Measurements from ENCODE around the gene AIFM1. TPM values are rescaled to one million over a fixed set of nuclear protein-coding genes. Genes with fewer than 3 reads are reported as not detected.
A peak's percentile ranks its signal among the peaks of the same experiment; 100 is the strongest.

The AIFM1 gene
- polyA plus RNA-seq, 1 donor: 50.3 TPM

DNA sequence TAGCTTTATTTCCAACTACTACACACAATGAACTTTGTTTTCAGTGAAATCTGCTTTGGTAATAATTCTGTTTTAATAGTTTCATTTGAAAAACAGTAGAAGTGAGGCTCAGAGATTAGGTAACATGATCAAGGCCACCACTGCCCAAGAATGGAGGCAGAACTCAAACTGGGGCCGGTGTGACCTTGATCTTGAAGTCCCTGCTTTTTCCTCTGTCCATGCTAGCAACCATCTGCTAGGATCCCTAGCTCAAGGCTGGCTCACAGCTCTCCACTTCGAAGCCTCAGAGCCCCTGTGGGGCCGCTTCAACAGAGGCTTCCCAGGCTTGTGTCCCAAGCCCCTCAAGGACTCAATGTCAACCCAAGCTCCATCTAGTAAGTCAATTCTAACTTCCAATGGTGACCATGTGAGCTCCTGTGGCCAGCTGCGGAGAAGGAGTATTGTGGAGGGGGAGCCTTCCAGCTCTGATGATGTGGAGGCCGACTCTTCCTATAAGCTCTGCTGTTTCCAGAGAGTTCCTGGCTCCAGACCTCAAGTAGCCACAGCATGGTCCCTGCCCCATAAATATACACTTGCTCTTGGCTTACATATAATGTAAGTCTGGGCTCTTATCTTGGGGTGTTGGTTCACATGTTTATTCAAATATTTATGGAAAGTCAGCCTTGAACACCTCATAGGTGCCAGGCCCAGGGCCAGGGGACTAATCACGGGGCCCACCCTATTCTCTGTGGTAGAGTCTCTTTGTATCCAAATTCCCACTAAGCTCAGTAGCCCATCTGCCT lies 70.2 kb downstream of the AIFM1 start:
- H3K36me3 ChIP-seq (ENCODE audit: control insufficient read depth, insufficient read depth, low read length): no peaks in the 10 kb centered on the region
- DNase-seq: no peak
- no CpG with 5 or more reads among the region's 6 CpGs for WGBS (ENCODE audit: insufficient coverage, low lambda C conversion rate)
- no peaks in the 10 kb centered on the region for H3K27me3 ChIP-seq (ENCODE audit: control insufficient read depth, insufficient read depth, low read length)
- no peak overlapping the region for H3K27ac ChIP-seq (ENCODE audit: low read length)
- H3K4me1 ChIP-seq (ENCODE audit: control insufficient read depth, insufficient read depth, low read length): peaks cover 56% of the 10 kb centered on the region
- H3K9me3 ChIP-seq (ENCODE audit: control insufficient read depth, low read depth, low read length): no peaks in the 10 kb centered on the region
- no peak overlapping the region for H3K4me3 ChIP-seq (ENCODE audit: low read length)

DNA sequence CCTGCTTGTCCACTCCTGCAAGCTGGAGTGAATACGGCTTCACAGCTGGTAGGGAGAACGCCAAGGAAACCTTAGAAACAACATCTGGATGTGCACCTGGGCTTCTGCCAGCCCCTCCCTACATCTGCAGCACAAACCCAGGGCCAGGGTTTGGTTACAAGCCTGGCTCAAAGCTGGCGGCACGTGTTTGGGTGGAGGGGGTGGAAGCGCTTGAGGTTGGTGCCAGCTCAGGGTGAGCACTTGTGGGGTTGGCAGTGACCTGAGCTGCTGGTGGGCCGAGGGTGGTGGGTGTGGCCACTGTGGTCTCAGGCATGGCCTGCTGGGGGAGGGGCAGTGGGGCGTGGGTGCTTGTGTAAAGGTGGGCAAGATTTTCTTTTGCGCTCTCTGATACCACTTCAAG lies 70.9 kb downstream of the AIFM1 start:
- Histone ChIP-seq H3K4me3 (ENCODE audit: low read length) (no peak overlapping the region), H3K27ac (ENCODE audit: low read length) (no peak overlapping the region), H3K4me1 (ENCODE audit: control insufficient read depth, insufficient read depth, low read length) (peaks cover 49% of the 10 kb centered on the region), H3K9me3 (ENCODE audit: control insufficient read depth, low read depth, low read length) (no peaks in the 10 kb centered on the region), H3K36me3 (ENCODE audit: control insufficient read depth, insufficient read depth, low read length) (no peaks in the 10 kb centered on the region), H3K27me3 (ENCODE audit: control insufficient read depth, insufficient read depth, low read length) (no peaks in the 10 kb centered on the region)
- WGBS (ENCODE audit: insufficient coverage, low lambda C conversion rate): no CpG with 5 or more reads among the region's 8 CpGs
- no peak for DNase-seq

DNA sequence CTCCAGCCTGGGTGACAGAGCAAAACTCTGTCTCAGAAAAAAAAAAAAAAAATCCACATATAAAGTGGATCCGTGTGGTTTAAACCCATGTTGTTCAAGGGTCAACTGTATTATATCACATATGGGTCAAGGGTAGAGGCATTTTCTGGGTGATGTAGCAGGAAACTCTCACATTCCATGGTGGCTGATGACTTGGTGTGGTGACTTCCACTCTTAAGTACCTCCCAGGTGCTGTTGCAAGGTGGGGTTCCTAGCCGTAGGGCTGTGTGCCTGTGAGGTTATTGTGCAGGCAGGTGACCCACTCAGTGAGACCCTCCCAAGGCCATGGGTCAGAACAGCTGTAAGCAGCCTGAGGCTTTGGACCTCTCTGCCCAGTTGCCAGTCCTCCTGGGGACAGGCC lies 72.4 kb downstream of the AIFM1 start:
- peaks cover 35% of the 10 kb centered on the region for H3K4me1 ChIP-seq (ENCODE audit: control insufficient read depth, insufficient read depth, low read length)
- no peaks in the 10 kb centered on the region for H3K27me3 ChIP-seq (ENCODE audit: control insufficient read depth, insufficient read depth, low read length)
- no peaks in the 10 kb centered on the region for H3K9me3 ChIP-seq (ENCODE audit: control insufficient read depth, low read depth, low read length)
- H3K27ac ChIP-seq (ENCODE audit: low read length): peak overlapping the region; percentile 62
- WGBS (ENCODE audit: insufficient coverage, low lambda C conversion rate): no CpG with 5 or more reads among the region's 2 CpGs
- no peak overlapping the region for H3K4me3 ChIP-seq (ENCODE audit: low read length)
- no peaks in the 10 kb centered on the region for H3K36me3 ChIP-seq (ENCODE audit: control insufficient read depth, insufficient read depth, low read length)
- DNase-seq: no peak

DNA sequence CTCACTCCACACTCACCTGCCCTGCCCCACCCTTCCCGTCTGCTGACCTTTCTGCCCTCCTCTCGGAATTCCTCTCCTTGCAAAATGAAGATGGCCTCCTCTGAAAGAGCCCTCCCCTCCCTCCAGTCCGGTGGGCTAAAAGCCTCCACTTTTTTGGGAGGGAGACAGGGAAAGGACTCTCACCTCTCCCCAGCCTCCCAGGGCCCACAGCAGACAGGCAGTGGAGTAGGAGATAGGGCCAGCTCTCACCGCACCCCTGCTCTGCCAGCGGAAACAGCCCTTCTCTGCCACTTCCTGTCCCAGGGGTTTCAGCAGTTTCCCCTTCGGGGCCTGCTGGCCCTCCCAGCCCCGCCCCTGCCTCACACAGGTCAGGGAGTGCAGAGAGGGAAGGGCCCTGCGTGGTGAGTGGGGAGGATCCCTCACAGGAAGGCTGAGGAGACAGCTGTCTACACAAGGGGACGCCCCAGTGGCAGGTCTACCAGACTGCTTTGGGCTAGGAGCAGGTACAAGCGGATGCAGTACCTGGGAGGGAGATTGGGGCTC lies 73.6 kb downstream of the AIFM1 start:
- peak overlapping the region; percentile 25 for H3K4me3 ChIP-seq (ENCODE audit: low read length)
- no peaks in the 10 kb centered on the region for H3K9me3 ChIP-seq (ENCODE audit: control insufficient read depth, low read depth, low read length)
- peaks cover 27% of the 10 kb centered on the region for H3K4me1 ChIP-seq (ENCODE audit: control insufficient read depth, insufficient read depth, low read length)
- H3K27me3 ChIP-seq (ENCODE audit: control insufficient read depth, insufficient read depth, low read length): no peaks in the 10 kb centered on the region
- H3K27ac ChIP-seq (ENCODE audit: low read length): peak overlapping the region; percentile 85
- peaks cover 2% of the 10 kb centered on the region for H3K36me3 ChIP-seq (ENCODE audit: control insufficient read depth, insufficient read depth, low read length)
- WGBS (ENCODE audit: insufficient coverage, low lambda C conversion rate): no CpG with 5 or more reads among the region's 10 CpGs
- DNase-seq: peak; percentile 71 to 85

DNA sequence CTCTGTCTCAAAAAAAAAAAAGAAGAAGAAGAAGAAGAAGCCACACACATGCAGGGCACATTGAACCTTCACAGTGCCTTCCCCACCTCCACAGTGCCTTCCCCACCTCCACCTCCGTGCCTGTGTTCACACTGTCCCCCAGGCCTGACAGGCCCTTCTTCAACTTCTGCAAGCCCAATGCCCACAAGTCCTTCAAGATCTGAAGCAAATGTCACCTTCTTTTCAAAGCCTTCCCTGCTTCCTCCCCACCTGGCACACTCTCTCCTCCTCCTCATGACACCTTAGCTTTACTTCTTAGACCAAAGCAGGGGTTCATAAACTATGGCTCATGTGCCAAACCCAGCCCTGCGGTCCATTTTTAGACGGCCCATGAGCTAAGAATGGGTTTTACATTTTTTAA lies 75.3 kb downstream of the AIFM1 start:
- Histone ChIP-seq H3K4me3 (ENCODE audit: low read length) (no peak overlapping the region), H3K4me1 (ENCODE audit: control insufficient read depth, insufficient read depth, low read length) (peaks cover 22% of the 10 kb centered on the region), H3K27me3 (ENCODE audit: control insufficient read depth, insufficient read depth, low read length) (no peaks in the 10 kb centered on the region), H3K9me3 (ENCODE audit: control insufficient read depth, low read depth, low read length) (no peaks in the 10 kb centered on the region), H3K27ac (ENCODE audit: low read length) (no peak overlapping the region), H3K36me3 (ENCODE audit: control insufficient read depth, insufficient read depth, low read length) (peaks cover 9% of the 10 kb centered on the region)
- DNase-seq: no peak
- WGBS (ENCODE audit: insufficient coverage, low lambda C conversion rate): no CpG with 5 or more reads among the region's 3 CpGs

DNA sequence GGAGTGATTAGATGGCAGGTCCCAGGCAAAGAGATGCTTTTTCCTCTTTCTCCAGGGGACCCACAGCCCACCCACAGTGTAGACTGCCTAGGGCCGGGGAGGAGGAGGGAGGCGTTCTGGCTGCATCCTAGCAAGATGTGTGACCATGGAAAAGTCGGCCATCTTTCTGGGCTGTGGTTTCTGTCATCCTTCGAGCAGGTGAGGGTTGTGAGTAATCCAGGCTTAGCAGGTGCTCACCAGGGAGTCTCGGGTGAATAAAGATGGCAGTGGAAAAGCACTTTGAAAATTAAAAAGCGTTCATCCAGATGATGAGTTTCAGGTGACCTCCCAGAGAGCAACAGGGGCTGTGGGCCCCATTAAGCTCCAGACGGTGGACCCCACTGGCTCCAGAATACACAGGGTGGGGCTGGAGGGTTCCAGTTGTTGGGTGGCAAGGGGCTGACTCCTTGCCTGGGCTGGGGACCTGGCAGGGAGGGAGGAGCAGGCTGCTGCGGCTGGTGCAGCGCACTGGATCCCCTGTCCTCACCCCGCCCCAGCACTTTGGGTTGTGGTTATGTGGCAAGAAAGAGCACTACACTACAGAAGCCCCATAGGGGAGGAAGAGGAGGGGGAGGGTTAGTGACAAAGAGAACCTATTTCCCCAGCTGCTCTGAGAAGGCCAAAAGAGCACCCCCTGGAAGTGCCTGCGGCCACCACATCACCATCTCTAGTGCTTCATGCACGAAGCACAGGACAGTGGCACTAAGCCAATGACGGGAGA lies 79.0 kb downstream of the AIFM1 start:
- no CpG with 5 or more reads among the region's 13 CpGs for WGBS (ENCODE audit: insufficient coverage, low lambda C conversion rate)
- Histone ChIP-seq H3K9me3 (ENCODE audit: control insufficient read depth, low read depth, low read length) (no peaks in the 10 kb centered on the region), H3K4me1 (ENCODE audit: control insufficient read depth, insufficient read depth, low read length) (peaks cover 20% of the 10 kb centered on the region), H3K27me3 (ENCODE audit: control insufficient read depth, insufficient read depth, low read length) (no peaks in the 10 kb centered on the region), H3K27ac (ENCODE audit: low read length) (no peak overlapping the region), H3K4me3 (ENCODE audit: low read length) (no peak overlapping the region), H3K36me3 (ENCODE audit: control insufficient read depth, insufficient read depth, low read length) (peaks cover 14% of the 10 kb centered on the region)
- DNase-seq: no peak

DNA sequence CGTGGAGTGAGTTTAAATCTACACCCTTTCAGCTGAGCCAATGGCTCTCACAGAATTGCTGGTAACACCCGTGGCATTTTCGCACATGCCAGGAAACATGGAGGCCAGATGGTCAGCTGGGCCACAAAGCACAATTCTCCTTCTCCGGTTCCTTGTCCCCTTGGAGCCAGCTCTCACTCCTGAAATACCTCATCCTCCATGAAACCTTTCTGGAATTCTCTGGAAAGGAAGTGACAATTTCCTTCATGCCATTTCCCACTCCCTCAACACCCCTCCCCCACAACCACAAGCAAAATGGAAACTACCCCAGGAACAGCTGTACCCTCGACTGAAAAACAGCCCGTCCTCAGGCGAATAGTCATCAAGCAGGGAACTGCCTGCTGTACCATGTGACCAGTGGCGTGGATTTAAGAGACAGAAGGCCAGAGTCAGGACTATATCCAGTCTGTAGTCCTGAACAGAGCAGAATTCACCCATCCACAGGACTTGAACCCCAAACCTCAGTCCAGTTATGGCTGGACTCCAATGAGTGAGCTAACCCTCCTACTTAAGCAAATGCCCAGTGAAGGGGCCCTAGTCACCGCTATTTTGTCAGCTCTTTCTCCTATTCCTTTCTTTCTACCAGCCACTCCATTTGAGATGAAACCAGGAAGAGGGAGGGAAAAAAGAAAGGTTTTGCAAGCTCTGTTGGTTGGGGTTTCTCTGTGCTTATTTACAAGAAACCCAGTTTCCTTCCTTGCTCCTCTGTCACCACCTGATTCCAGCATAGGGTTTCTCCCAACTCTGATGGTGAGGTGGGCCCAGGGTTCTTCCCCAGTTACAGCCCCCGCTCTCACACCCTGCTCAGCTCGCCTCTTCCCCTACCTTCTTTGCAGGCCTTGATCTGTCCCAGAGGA lies 79.8 kb downstream of the AIFM1 start:
- Histone ChIP-seq H3K4me3 (ENCODE audit: low read length) (no peak overlapping the region), H3K27ac (ENCODE audit: low read length) (no peak overlapping the region), H3K27me3 (ENCODE audit: control insufficient read depth, insufficient read depth, low read length) (no peaks in the 10 kb centered on the region), H3K4me1 (ENCODE audit: control insufficient read depth, insufficient read depth, low read length) (peaks cover 22% of the 10 kb centered on the region), H3K36me3 (ENCODE audit: control insufficient read depth, insufficient read depth, low read length) (peaks cover 18% of the 10 kb centered on the region), H3K9me3 (ENCODE audit: control insufficient read depth, low read depth, low read length) (no peaks in the 10 kb centered on the region)
- no peak for DNase-seq
- WGBS (ENCODE audit: insufficient coverage, low lambda C conversion rate): no CpG with 5 or more reads among the region's 11 CpGs

DNA sequence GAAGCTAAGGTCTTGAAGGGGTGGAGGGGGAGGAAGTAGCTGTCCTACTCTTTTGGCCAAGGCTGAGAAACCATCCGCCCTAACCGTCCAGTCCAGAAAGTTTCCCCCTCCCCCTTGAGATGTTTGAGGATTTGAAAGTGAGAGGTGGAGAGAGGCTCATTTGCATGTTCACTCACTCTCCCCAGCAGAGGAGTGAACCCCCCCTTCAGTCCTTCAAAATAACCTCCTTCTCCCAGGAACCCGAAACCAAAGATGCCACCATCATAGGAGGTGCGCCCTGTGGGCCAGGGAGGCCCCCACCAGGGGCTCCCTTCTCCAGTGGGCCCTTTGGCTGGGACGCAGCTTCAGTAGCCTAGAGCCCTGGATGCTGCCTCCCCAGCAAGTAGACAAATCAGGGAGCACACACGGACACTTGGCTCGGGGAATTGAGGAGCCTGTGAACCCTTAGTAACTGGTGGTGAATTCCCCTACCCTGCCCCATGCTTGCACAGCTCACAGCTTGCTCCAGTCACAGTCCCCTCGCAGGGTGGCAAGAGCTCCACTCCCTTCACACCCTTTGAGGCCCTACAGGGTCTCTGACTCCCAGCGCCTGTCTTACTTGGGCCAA lies 80.9 kb downstream of the AIFM1 start:
- no peaks in the 10 kb centered on the region for H3K9me3 ChIP-seq (ENCODE audit: control insufficient read depth, low read depth, low read length)
- no CpG with 5 or more reads among the region's 9 CpGs for WGBS (ENCODE audit: insufficient coverage, low lambda C conversion rate)
- peaks cover 23% of the 10 kb centered on the region for H3K36me3 ChIP-seq (ENCODE audit: control insufficient read depth, insufficient read depth, low read length)
- peaks cover 22% of the 10 kb centered on the region for H3K4me1 ChIP-seq (ENCODE audit: control insufficient read depth, insufficient read depth, low read length)
- no peak overlapping the region for H3K27ac ChIP-seq (ENCODE audit: low read length)
- no peak overlapping the region for H3K4me3 ChIP-seq (ENCODE audit: low read length)
- H3K27me3 ChIP-seq (ENCODE audit: control insufficient read depth, insufficient read depth, low read length): no peaks in the 10 kb centered on the region
- DNase-seq: no peak

DNA sequence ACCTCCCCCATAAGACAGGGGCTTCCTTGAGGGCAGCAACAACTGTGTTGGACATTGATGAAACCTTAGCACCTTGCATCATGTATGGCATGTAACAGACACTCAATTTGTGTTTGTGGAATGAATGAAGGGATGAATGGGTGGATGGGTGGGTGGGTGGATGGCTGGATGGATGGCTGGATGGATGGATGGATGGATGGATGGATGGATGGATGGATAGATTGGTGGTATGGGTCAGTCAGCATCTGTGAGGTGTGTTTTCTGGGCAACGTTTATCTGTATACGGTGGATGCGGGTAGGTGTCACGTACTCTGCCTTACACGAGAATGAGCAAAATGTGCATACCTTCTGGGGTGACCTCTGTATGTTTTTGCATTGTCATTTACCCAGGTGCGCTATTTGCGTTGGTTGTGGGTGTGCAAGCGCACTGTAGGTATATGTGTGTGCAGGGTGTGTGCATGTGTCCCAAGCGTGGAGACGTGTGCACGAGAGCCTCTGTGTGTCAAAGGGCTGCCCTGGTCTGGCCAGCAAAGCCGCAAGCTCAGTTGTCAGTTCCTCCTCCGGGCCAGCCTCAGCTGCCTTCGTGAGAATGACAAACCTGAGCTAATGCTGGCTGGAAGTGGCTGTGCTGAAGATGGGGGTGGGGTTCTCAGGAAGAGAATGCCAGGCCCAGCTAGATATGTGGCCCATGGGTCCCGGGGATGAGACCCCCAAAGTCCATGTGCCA lies 81.8 kb downstream of the AIFM1 start:
- Histone ChIP-seq H3K36me3 (ENCODE audit: control insufficient read depth, insufficient read depth, low read length) (peaks cover 23% of the 10 kb centered on the region), H3K27ac (ENCODE audit: low read length) (no peak overlapping the region), H3K9me3 (ENCODE audit: control insufficient read depth, low read depth, low read length) (no peaks in the 10 kb centered on the region), H3K4me1 (ENCODE audit: control insufficient read depth, insufficient read depth, low read length) (peaks cover 22% of the 10 kb centered on the region), H3K4me3 (ENCODE audit: low read length) (no peak overlapping the region), H3K27me3 (ENCODE audit: control insufficient read depth, insufficient read depth, low read length) (no peaks in the 10 kb centered on the region)
- no peak for DNase-seq
- WGBS (ENCODE audit: insufficient coverage, low lambda C conversion rate): no CpG with 5 or more reads among the region's 15 CpGs

Data from large intestine (tissue), 3 donors.